H9 (cell line): ENCODE measurements around the gene THEMIS. TPM values are rescaled to one million over a fixed set of nuclear protein-coding genes. Genes with fewer than 3 reads are reported as not detected.

Source experiments
- DNase-seq: peaks from one replicate; pipeline ENCODE4 v3.0.0-alpha.2; 2017
- H2AFZ ChIP-seq: one replicate; pipeline ENCODE4 v1.6.1; 2013; ENCODE audit warnings: mild to moderate bottlenecking, low read length, control low read depth, moderate library complexity
- H2AK5ac ChIP-seq: 2 replicates; pipeline ENCODE4 v1.6.1; 2013; ENCODE audit warnings: low read length, control low read depth, mixed read lengths; ENCODE audit not compliant: insufficient read length
- H2BK120ac ChIP-seq: one replicate; pipeline ENCODE4 v1.6.1; 2013; ENCODE audit warnings: low read depth, mild to moderate bottlenecking, low read length, control low read depth, inconsistent platforms; ENCODE audit not compliant: poor library complexity, severe bottlenecking
- H2BK12ac ChIP-seq: 2 replicates; pipeline ENCODE4 v1.6.1; 2013; ENCODE audit warnings: low read length, control low read depth, mixed read lengths, low read depth; ENCODE audit not compliant: insufficient read length
- H2BK15ac ChIP-seq: 2 replicates; pipeline ENCODE4 v1.6.1; 2013; ENCODE audit warnings: low read depth, low read length, control low read depth
- H2BK20ac ChIP-seq: one replicate; pipeline ENCODE4 v1.6.1; 2013; ENCODE audit warnings: low read depth, mild to moderate bottlenecking, low read length, control low read depth, inconsistent platforms; ENCODE audit not compliant: poor library complexity, severe bottlenecking
- H2BK5ac ChIP-seq: 2 replicates; pipeline ENCODE4 v1.6.1; 2013; ENCODE audit warnings: low read length, control low read depth, mixed read lengths; ENCODE audit not compliant: insufficient read length
- H3K14ac ChIP-seq: 2 replicates; pipeline ENCODE4 v1.6.1; 2013; ENCODE audit warnings: low read length, control low read depth; ENCODE audit not compliant: insufficient read depth
- H3K18ac ChIP-seq: 2 replicates; pipeline ENCODE4 v1.6.1; 2013; ENCODE audit warnings: low read depth, mild to moderate bottlenecking, mixed read lengths, low read length, control low read depth; ENCODE audit not compliant: insufficient read length
- H3K23ac ChIP-seq: 2 replicates; pipeline ENCODE4 v1.6.1; 2013; ENCODE audit warnings: low read length, control low read depth, mixed read lengths, low read depth; ENCODE audit not compliant: insufficient read length
- H3K23me2 ChIP-seq: 2 replicates; pipeline ENCODE4 v1.6.1; 2013; ENCODE audit warnings: low read depth, mild to moderate bottlenecking, mixed read lengths, low read length, control low read depth; ENCODE audit not compliant: insufficient read length, poor library complexity, severe bottlenecking
- H3K27ac ChIP-seq: 2 replicates; pipeline ENCODE4 v1.5.1; 2013; ENCODE audit warnings: low read length, control low read depth, mixed read lengths, low read depth; ENCODE audit not compliant: insufficient read length
- H3K27me3 ChIP-seq: 2 replicates; pipeline ENCODE4 v1.6.1; 2013; ENCODE audit warnings: low read length, control low read depth, inconsistent platforms; ENCODE audit not compliant: insufficient read depth
- H3K4ac ChIP-seq: 2 replicates; pipeline ENCODE4 v1.6.1; 2013; ENCODE audit warnings: low read depth, mild to moderate bottlenecking, control low read depth, inconsistent platforms, low read length, moderate library complexity
- H3K4me1 ChIP-seq: 2 replicates; pipeline ENCODE4 v1.6.1; 2013; ENCODE audit warnings: low read length, control low read depth, inconsistent platforms; ENCODE audit not compliant: insufficient read depth
- H3K4me2 ChIP-seq: 2 replicates; pipeline ENCODE4 v1.6.1; 2013; ENCODE audit warnings: low read length, control low read depth, mixed read lengths; ENCODE audit not compliant: insufficient read length, insufficient read depth
- H3K56ac ChIP-seq: 2 replicates; pipeline ENCODE4 v1.6.1; 2013; ENCODE audit warnings: low read depth, mild to moderate bottlenecking, mixed read lengths, low read length, control low read depth; ENCODE audit not compliant: insufficient read length
- H3K79me1 ChIP-seq: 2 replicates; pipeline ENCODE4 v1.6.1; 2013; ENCODE audit warnings: low read depth, mild to moderate bottlenecking, moderate library complexity, low read length, control low read depth, inconsistent platforms; ENCODE audit not compliant: insufficient read depth, poor library complexity, severe bottlenecking
- H3K79me2 ChIP-seq: 2 replicates; pipeline ENCODE4 v1.6.1; 2013; ENCODE audit warnings: low read length, control low read depth, inconsistent platforms; ENCODE audit not compliant: insufficient read depth
- H3K9ac ChIP-seq: 2 replicates; pipeline ENCODE4 v1.6.1; 2013; ENCODE audit warnings: low read length, control low read depth, mixed read lengths; ENCODE audit not compliant: insufficient read length; ENCODE audit errors: extremely low read depth
- H3K9me3 ChIP-seq: one replicate; pipeline ENCODE4 v1.6.1; 2013; ENCODE audit warnings: low read depth, low read length, inconsistent platforms; ENCODE audit not compliant: control insufficient read depth
- H3T11ph ChIP-seq: one replicate; pipeline ENCODE4 v1.6.1; 2013; ENCODE audit warnings: mild to moderate bottlenecking, low read length, control low read depth, inconsistent platforms
- H4K20me1 ChIP-seq: one replicate; pipeline ENCODE4 v1.6.1; 2013; ENCODE audit not compliant: control insufficient read depth, insufficient read length, insufficient read depth
- H4K5ac ChIP-seq: 2 replicates; pipeline ENCODE4 v1.6.1; 2013; ENCODE audit warnings: low read depth, mild to moderate bottlenecking, mixed read lengths, low read length, control low read depth; ENCODE audit not compliant: insufficient read length
- H4K8ac ChIP-seq: replicated peaks from 2 replicates; pipeline ENCODE4 v1.6.1; 2013; ENCODE audit warnings: low read length, control low read depth, mixed read lengths, low read depth; ENCODE audit not compliant: insufficient read length
- H4K91ac ChIP-seq: 2 replicates; pipeline ENCODE4 v1.6.1; 2013; ENCODE audit warnings: low read depth, mild to moderate bottlenecking, moderate library complexity, mixed read lengths, low read length, control low read depth; ENCODE audit not compliant: insufficient read length
- H3K27ac Mint-ChIP-seq, 3 experiments: 2 replicates in 2 of 3; 3 replicates in 1 of 3; pipeline ENCODE4 v1.8.0; 2020 to 2021; ENCODE audit warnings: mixed read lengths in 3 of 3, mild to moderate bottlenecking in 1 of 3, moderate library complexity in 1 of 3
- H3K27me3 Mint-ChIP-seq: 2 replicates; pipeline ENCODE4 v1.8.0; 2021; ENCODE audit warnings: low read depth, mild to moderate bottlenecking, moderate library complexity, mixed read lengths
- H3K36me3 Mint-ChIP-seq, 3 experiments: 2 replicates in 2 of 3; 3 replicates in 1 of 3; pipeline ENCODE4 v1.8.0; 2020 to 2021; ENCODE audit warnings: low read depth in 3 of 3, mixed read lengths in 3 of 3; ENCODE audit not compliant: insufficient read depth in 1 of 3
- H3K4me1 Mint-ChIP-seq, 2 experiments: 2 replicates each; pipeline ENCODE4 v1.8.0; 2020; ENCODE audit warnings: mixed read lengths in 2 of 2
- H3K4me3 Mint-ChIP-seq, 2 experiments: 2 replicates in 1 of 2; 3 replicates in 1 of 2; pipeline ENCODE4 v1.8.0; 2020 to 2021; ENCODE audit warnings: mild to moderate bottlenecking in 2 of 2, mixed read lengths in 2 of 2, moderate library complexity in 1 of 2
- H3K9me3 Mint-ChIP-seq, 2 experiments: 2 replicates in 1 of 2; 3 replicates in 1 of 2; pipeline ENCODE4 v1.8.0; 2020; ENCODE audit warnings: mild to moderate bottlenecking in 2 of 2, mixed read lengths in 2 of 2, moderate library complexity in 1 of 2
- total RNA-seq: library from RNA; stranded (reverse); gene quantifications from 2 replicates; pipeline ENCODE4 v1.2.1, GENCODE V29; 2021
- TF ChIP-seq, protein P1 (sequence below): fragments of 200-600 bp; sonication (generic); conservative IDR thresholded peaks from 3 replicates; pipeline ENCODE4 v1.8.0; 2021; ENCODE audit warnings: antibody characterized with exemption, mild to moderate bottlenecking

THEMIS gene
- total RNA-seq, 1 experiment from 2014 or later = not detected

DNA sequence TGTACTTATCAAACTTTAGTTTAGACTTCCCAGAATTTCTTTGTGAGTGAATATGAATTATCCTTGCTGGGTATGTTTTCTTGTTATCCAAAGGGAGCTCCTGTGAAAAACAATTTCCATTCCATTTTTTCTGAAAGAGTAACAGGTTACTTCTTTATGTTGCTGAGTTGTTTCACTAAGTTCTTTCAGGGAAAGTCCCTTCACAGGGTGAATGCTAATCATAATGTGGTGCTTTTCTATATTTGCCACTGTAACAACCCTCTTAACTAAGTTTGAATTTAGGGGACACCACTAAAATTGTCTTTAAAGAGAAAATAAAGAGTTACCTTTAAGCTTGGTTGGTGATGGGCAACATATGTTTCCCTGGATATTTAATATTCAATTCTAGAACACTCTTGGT, 79.4 kb downstream of the THEMIS start:
- Histone ChIP-seq H3K4ac (no peak overlapping the region), H2AFZ (no peak overlapping the region), H2BK12ac (no peak overlapping the region), H3K79me1 (no peaks in the 10 kb centered on the region), H3K27ac (no peak overlapping the region), H3K79me2 (no peaks in the 10 kb centered on the region), H4K20me1 (no peaks in the 10 kb centered on the region), H3K23ac (no peak overlapping the region), H2AK5ac (no peak overlapping the region), H3K56ac (no peak overlapping the region), H3K4me1 (no peaks in the 10 kb centered on the region; the same call in 1 of the 2 replicates), H2BK120ac (no peak overlapping the region), H3K9me3 (no peaks in the 10 kb centered on the region), H3K18ac (no peak overlapping the region), H3K4me2 (no peak overlapping the region), H4K5ac (no peak overlapping the region), H3K23me2 (no peaks in the 10 kb centered on the region), H2BK5ac (no peak overlapping the region), H2BK15ac (no peak overlapping the region), H3K9ac (no peak overlapping the region), H2BK20ac (no peak overlapping the region), H3K14ac (no peak overlapping the region), H4K91ac (no peak overlapping the region), H3T11ph (no peak overlapping the region), H3K27me3 (no peaks in the 10 kb centered on the region), H4K8ac (no peak overlapping the region)
- TF ChIP-seq, protein P1, sequence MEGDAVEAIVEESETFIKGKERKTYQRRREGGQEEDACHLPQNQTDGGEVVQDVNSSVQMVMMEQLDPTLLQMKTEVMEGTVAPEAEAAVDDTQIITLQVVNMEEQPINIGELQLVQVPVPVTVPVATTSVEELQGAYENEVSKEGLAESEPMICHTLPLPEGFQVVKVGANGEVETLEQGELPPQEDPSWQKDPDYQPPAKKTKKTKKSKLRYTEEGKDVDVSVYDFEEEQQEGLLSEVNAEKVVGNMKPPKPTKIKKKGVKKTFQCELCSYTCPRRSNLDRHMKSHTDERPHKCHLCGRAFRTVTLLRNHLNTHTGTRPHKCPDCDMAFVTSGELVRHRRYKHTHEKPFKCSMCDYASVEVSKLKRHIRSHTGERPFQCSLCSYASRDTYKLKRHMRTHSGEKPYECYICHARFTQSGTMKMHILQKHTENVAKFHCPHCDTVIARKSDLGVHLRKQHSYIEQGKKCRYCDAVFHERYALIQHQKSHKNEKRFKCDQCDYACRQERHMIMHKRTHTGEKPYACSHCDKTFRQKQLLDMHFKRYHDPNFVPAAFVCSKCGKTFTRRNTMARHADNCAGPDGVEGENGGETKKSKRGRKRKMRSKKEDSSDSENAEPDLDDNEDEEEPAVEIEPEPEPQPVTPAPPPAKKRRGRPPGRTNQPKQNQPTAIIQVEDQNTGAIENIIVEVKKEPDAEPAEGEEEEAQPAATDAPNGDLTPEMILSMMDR = no peak
- H3K36me3 Mint-ChIP-seq = no peaks in the 10 kb centered on the region
- DNase-seq = no peak
- H3K27me3 Mint-ChIP-seq = no peaks in the 10 kb centered on the region
- H3K4me1 Mint-ChIP-seq = peaks cover 14 to 15% of the 10 kb centered on the region in 2 experiments
- H3K27ac Mint-ChIP-seq = no peak overlapping the region
- peaks cover 0 to 3% of the 10 kb centered on the region in 2 experiments; a peak in 1 of 5 replicates for H3K9me3 Mint-ChIP-seq
- no peak overlapping the region for H3K4me3 Mint-ChIP-seq
